ENCODE data around the gene ROCK2. TPM values are rescaled to one million over a fixed set of nuclear protein-coding genes. Genes with fewer than 3 reads are reported as not detected.

ROCK2 gene
- total and polyA plus RNA-seq, 2 of the 13 experiments (the other 11 are each of a cell fraction or from before 2014, with no cell fraction given): 38.1 to 119 TPM

GRCh38 chr2:11343650-11344341 lies 640 bp downstream of the ROCK2 start (continued):
- TF ChIP-seq ZNF580 (CRISPR knock-in tag; IDR thresholded peaks at IDR 0.05; ENCODE audit: borderline replicate concordance, low read depth) (peak; percentile 79; the same call in 1 of the 2 replicates), HNF1A (IDR thresholded peaks at IDR 0.05; ENCODE audit: low read depth) (no peak), HNF1A (CRISPR knock-in tag; IDR thresholded peaks at IDR 0.05; ENCODE audit: borderline replicate concordance) (peak; percentile 72; the same call in 1 of the 2 replicates), TOE1 (CRISPR knock-in tag; IDR thresholded peaks at IDR 0.05) (no peak), ZKSCAN1 (IDR thresholded peaks at IDR 0.05; ENCODE audit: low read length) (no peak), ZMYM2 (CRISPR knock-in tag; IDR thresholded peaks at IDR 0.05) (peak; percentile 43; the same call in 1 of the 2 replicates), SNAPC2 (CRISPR knock-in tag; IDR thresholded peaks at IDR 0.05) (peak; percentile 96), GLMP (CRISPR knock-in tag; IDR thresholded peaks at IDR 0.05; ENCODE audit: borderline replicate concordance) (no peak), GPN1 (CRISPR knock-in tag; IDR thresholded peaks at IDR 0.05; ENCODE audit: borderline replicate concordance) (no peak), ZNF430 (CRISPR knock-in tag; IDR thresholded peaks at IDR 0.05) (peak; percentile 78), ZNF740 (CRISPR knock-in tag; IDR thresholded peaks at IDR 0.05) (0 out of 2 replicates have a peak, but pooled peaks have one; percentile 42), AFF4 (CRISPR knock-in tag; IDR thresholded peaks at IDR 0.05) (no peak; the same call in none of the 2 replicates), ZNF605 (CRISPR knock-in tag; IDR thresholded peaks at IDR 0.05) (peak; percentile 81), GFI1 (CRISPR knock-in tag; IDR thresholded peaks at IDR 0.05; ENCODE audit: borderline replicate concordance) (peak; percentile 83), ZNF143 (CRISPR knock-in tag; IDR thresholded peaks at IDR 0.05) (peak; percentile 74), GATA4 (IDR thresholded peaks at IDR 0.05; ENCODE audit: borderline replicate concordance, low read depth) (peak; percentile 12; the same call in 1 of the 2 replicates), IKZF4 (CRISPR knock-in tag; IDR thresholded peaks at IDR 0.05; ENCODE audit: borderline replicate concordance, low read depth, not compliant biosample characterization) (no peak), ZNF792 (CRISPR knock-in tag; IDR thresholded peaks at IDR 0.05) (peak; percentile 85; the same call in 1 of the 2 replicates), MIER3 (CRISPR knock-in tag; IDR thresholded peaks at IDR 0.05; ENCODE audit: borderline replicate concordance) (peak; percentile 32; the same call in 1 of the 2 replicates), GABPA (IDR thresholded peaks at IDR 0.05; ENCODE audit: low read depth, low read length) (peak; percentile 46), GABPA (CRISPR knock-in tag; IDR thresholded peaks at IDR 0.05; ENCODE audit: low read depth) (peak; percentile 79)

Data from HepG2 (cell line).